ENCODE measurements around the gene CEP170B.

DNA sequence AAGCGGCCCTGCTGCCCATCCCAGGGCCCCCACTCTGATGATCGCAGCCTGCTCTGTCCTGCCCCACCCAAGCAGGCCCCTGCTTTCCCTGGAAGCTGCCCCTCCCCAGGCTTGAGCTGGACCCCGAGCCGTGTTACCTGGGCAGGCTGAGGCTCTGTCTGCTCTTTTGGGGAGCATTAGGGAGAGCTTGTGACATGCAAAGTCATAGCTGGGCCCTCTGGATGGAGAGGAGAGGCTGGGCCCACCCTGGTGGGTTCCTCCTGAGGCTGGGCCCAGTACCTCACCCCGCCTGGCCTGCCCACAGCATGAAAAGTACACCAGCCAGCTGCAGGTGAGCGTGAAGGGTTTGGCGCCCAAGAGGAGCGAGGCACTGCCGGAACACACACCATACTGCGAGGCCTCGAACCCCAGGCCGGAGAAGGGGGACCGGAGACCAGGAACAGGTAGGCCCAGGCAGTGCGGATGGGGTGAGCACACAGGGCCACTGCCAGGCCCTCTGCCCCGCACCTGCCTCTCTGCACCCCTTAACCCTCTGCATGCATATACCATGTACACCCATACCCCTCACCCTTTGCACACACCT lies 15.0 kb downstream of the CEP170B start:
- TF ChIP-seq REST (IDR thresholded peaks at IDR 0.05; ENCODE audit: low read depth) (no peak), EP300 (IDR thresholded peaks at IDR 0.05; ENCODE audit: borderline replicate concordance) (no peak), CEBPB (IDR thresholded peaks at IDR 0.05) (no peak), NFIC (IDR thresholded peaks at IDR 0.05) (no peak), YY1 (IDR thresholded peaks at IDR 0.05; ENCODE audit: low read depth) (no peak)
